Measurements from ENCODE around the gene NOP53.

GRCh38 chr19:47754206-47755064 is 9.1 kb downstream of the NOP53 start:
- TF ChIP-seq CTCF (IDR thresholded peaks at IDR 0.05) (no peak), POLR2A (IDR thresholded peaks at IDR 0.05) (no peak)

Data from body of pancreas (tissue), 4 donors.